Hepatocyte (in vitro differentiated cells): ENCODE results near the gene C9orf43. TPM values are rescaled to one million over a fixed set of nuclear protein-coding genes. Genes with fewer than 3 reads are reported as not detected.

Experiments
- DNase-seq: peaks from one replicate; pipeline ENCODE4 v3.0.0-alpha.2; 2016; ENCODE audit warnings: low spot score
- H2AFZ ChIP-seq: fragments of 200-600 bp; sonication (generic); 2 replicates; pipeline ENCODE4 v1.6.0; 2016; ENCODE audit warnings: antibody characterized with exemption, mild to moderate bottlenecking
- H3K27ac ChIP-seq: fragments of 200-600 bp; sonication (generic); 2 replicates; pipeline ENCODE4 v1.5.1; 2016; ENCODE audit warnings: mild to moderate bottlenecking
- H3K27me3 ChIP-seq: fragments of 200-600 bp; sonication (generic); 2 replicates; pipeline ENCODE4 v1.6.1; 2016
- H3K36me3 ChIP-seq: fragments of 200-600 bp; sonication (generic); replicated peaks from 2 replicates; pipeline ENCODE4 v1.5.1; 2016; ENCODE audit warnings: low read depth; ENCODE audit not compliant: insufficient read depth
- H3K4me1 ChIP-seq: fragments of 200-600 bp; sonication (generic); 2 replicates; pipeline ENCODE4 v1.5.1; 2016; ENCODE audit warnings: mild to moderate bottlenecking, moderate library complexity; ENCODE audit not compliant: insufficient read depth
- H3K4me2 ChIP-seq: fragments of 200-600 bp; sonication (generic); 2 replicates; pipeline ENCODE4 v1.6.0; 2016
- H3K4me3 ChIP-seq: fragments of 200-600 bp; sonication (generic); 2 replicates; pipeline ENCODE4 v1.5.1; 2016; ENCODE audit warnings: mild to moderate bottlenecking
- H3K79me2 ChIP-seq: fragments of 200-600 bp; sonication (generic); 2 replicates; pipeline ENCODE4 v1.6.0; 2017; ENCODE audit warnings: mild to moderate bottlenecking
- H3K9me2 ChIP-seq: fragments of 200-600 bp; sonication (generic); replicated peaks from 2 replicates; pipeline ENCODE4 v1.6.0; 2017; ENCODE audit warnings: mild to moderate bottlenecking; ENCODE audit not compliant: insufficient read depth
- H3K9me3 ChIP-seq: fragments of 200-600 bp; sonication (generic); 2 replicates; pipeline ENCODE4 v1.5.1; 2016; ENCODE audit warnings: low read depth, mild to moderate bottlenecking
- H4K20me1 ChIP-seq: fragments of 200-600 bp; sonication (generic); 2 replicates; pipeline ENCODE4 v1.6.0; 2016; ENCODE audit warnings: mild to moderate bottlenecking; ENCODE audit not compliant: insufficient read depth, poor library complexity, severe bottlenecking
- EZH2 ChIP-seq: fragments of 200-600 bp; sonication (generic); IDR thresholded peaks from 2 replicates; pipeline ENCODE4 v1.6.1; 2016; ENCODE audit warnings: antibody characterized with exemption, mild to moderate bottlenecking, borderline replicate concordance
- EZH2phosphoT487 ChIP-seq: fragments of 200-600 bp; sonication (generic); IDR thresholded peaks from one replicate; pipeline ENCODE4 v1.6.1; 2018; ENCODE audit warnings: antibody characterized with exemption, mild to moderate bottlenecking, low read depth, moderate library complexity; ENCODE audit not compliant: unreplicated experiment, severe bottlenecking
- WGBS: methylation state at CpG from one replicate; pipeline ENCODE4 v1.1.6; 2016; ENCODE audit warnings: low lambda C conversion rate; ENCODE audit errors: missing lambda C conversion rate; 5-methylcytosine and 5-hydroxymethylcytosine counted together
- polyA plus RNA-seq: library from polyadenylated mRNA; unstranded; fragments of >200 nt; fragmentation: Nextera tagmentation; extraction: Ambion mirVana; gene quantifications from 2 replicates; pipeline ENCODE4 v1.2.1, GENCODE V29; 2016
- total RNA-seq: library from RNA; depleted of rRNA; stranded (reverse); fragments of >200 nt; gene quantifications from 2 replicates; pipeline ENCODE4 v1.2.3, GENCODE V29; 2014
- TF ChIP-seq, protein P1 (sequence below): fragments of 200-600 bp; sonication (generic); IDR thresholded peaks from 2 replicates; pipeline ENCODE4 v1.5.1; 2016; ENCODE audit warnings: antibody characterized with exemption, mild to moderate bottlenecking; ENCODE audit not compliant: poor library complexity

The C9orf43 gene
- total and polyA plus RNA-seq, 2 experiments from 2014 or later: 0.53 to 0.69 TPM

DNA sequence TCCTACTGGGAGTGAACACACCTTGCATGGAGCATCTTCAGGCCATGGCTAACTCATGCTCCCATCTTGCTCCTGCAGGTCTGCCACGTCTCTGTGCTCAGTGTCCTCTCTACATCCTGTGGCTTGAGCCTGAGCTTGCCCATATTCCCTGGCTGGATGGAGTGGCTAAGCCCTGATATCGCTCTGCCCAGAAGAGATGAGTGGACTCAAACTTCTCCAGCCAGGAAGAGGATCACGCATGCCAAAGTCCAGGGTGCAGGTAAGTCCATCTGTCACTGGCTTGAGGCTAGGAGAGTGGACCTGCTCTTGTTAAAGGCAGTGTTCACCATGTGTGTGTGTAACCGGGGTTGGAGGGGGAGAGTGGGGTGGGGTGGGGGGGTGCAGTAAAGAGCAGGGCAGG lies 51.4 kb downstream of the C9orf43 start:
- 99% methylated on average over 4 of the region's 4 CpGs for WGBS
- Histone ChIP-seq H4K20me1 (no peaks in the 10 kb centered on the region), H3K9me2 (no peaks in the 10 kb centered on the region)

DNA sequence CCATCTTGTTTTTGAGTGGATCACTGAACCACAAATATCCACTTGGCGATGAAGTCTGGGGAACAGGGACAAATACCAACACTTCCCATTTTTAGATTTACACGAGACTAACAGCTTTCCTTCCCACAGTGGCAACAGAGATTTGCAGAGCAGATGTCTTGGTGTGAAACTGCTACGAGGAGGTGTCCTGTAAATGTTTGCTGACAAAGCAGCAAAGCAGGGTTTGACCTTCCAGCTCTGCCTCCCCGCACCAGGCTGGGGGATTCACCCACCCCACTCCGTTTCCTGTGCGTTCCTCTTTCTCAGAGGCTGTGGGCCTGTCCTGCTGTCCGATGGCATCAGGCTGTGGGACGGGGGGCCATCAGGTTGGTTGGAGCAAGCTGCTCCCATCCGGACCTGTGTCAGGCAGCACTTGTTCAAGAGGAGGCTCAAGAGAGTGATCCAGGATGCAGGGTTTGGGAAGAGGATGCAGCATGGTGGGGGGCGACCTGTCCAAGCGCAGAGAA lies 52.3 kb downstream of the C9orf43 start:
- Histone ChIP-seq H3K4me1 (peaks cover 15% of the 10 kb centered on the region), H3K27me3 (no peaks in the 10 kb centered on the region), H3K4me2 (peak overlapping the region; percentile 94), H3K9me3 (no peaks in the 10 kb centered on the region), H3K27ac (no peak overlapping the region), H3K4me3 (no peak overlapping the region), H3K79me2 (peaks cover 18% of the 10 kb centered on the region), H2AFZ (no peak overlapping the region), H3K36me3 (no peaks in the 10 kb centered on the region), H3K9me2 (no peaks in the 10 kb centered on the region), H4K20me1 (no peaks in the 10 kb centered on the region)
- TF ChIP-seq, protein P1, sequence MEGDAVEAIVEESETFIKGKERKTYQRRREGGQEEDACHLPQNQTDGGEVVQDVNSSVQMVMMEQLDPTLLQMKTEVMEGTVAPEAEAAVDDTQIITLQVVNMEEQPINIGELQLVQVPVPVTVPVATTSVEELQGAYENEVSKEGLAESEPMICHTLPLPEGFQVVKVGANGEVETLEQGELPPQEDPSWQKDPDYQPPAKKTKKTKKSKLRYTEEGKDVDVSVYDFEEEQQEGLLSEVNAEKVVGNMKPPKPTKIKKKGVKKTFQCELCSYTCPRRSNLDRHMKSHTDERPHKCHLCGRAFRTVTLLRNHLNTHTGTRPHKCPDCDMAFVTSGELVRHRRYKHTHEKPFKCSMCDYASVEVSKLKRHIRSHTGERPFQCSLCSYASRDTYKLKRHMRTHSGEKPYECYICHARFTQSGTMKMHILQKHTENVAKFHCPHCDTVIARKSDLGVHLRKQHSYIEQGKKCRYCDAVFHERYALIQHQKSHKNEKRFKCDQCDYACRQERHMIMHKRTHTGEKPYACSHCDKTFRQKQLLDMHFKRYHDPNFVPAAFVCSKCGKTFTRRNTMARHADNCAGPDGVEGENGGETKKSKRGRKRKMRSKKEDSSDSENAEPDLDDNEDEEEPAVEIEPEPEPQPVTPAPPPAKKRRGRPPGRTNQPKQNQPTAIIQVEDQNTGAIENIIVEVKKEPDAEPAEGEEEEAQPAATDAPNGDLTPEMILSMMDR: no peak
- WGBS: 81% methylated on average over 11 of the region's 11 CpGs
- DNase-seq: no peak

More for the DNA sequence above, 51.4 kb downstream of the C9orf43 start:
- Histone ChIP-seq H3K4me1 (peaks cover 15% of the 10 kb centered on the region), H3K79me2 (peaks cover 10% of the 10 kb centered on the region), H3K4me2 (no peak overlapping the region), H3K4me3 (no peak overlapping the region), H3K9me3 (no peaks in the 10 kb centered on the region), H3K27me3 (no peaks in the 10 kb centered on the region), H3K36me3 (no peaks in the 10 kb centered on the region), H2AFZ (no peak overlapping the region), H3K27ac (no peak overlapping the region)
- DNase-seq: no peak
- TF ChIP-seq, protein P1: no peak
- no peak for TF ChIP-seq EZH2
- no peak for TF ChIP-seq EZH2phosphoT487

DNA sequence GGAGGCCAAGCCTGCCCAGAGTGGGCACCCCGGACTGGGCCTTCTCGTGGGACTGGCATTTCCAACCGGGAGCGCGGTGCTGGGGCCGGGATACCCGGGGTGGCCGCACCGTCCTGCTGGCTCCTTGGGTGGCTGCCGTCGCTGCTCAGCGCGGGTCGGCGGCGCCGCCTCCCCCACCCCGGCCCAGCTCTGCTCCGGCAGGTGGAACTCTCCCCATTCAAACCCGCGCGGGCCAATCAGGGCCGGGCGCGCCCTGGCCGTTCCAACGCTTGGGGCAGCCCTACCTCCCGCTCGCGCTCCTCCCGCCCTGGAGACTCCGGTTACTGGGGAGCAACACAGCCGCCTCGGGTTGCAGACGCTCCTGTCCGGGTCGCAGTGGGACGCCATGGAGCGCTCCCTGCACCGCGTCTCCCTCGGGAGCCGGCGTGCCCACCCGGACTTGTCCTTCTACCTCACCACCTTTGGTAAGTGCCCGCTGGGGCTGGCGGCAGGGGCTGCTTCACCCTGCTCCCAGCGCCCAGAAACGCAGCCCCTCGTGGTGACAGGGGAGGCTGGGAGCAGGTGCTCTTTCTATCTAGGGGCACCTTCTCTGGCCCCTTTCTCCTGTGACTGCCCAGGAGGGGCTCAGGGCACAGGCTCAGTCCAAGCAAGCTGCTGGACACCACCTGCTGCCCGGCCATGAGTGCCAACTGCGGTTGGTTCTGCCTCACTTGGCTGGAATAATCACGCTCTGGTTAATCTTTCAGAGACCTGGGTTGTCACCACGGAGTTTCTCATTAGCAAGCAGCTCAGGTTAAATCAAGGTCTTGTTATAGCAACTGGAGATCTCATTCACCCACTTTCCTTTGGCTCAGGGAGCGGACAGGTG lies 53.1 kb downstream of the C9orf43 start, which contains the start of gene RGS3:
RGS3 (plus strand) TSS at position 310 of the 868 bp plus-strand sequence; CDS start at position 386, 76 bp downstream.
- Histone ChIP-seq H3K27ac (no peak within 1 kb of the TSS), H3K4me2 (peak within 1 kb of the TSS; percentile 94), H3K79me2 (peaks cover 25% of the 10 kb centered on the region), H4K20me1 (no peaks in the 10 kb centered on the region), H3K27me3 (no peaks in the 10 kb centered on the region), H3K9me2 (no peaks in the 10 kb centered on the region), H2AFZ (peak within 1 kb of the TSS; percentile 50), H3K4me1 (peaks cover 15% of the 10 kb centered on the region), H3K4me3 (peak within 1 kb of the TSS; percentile 24), H3K9me3 (no peaks in the 10 kb centered on the region), H3K36me3 (no peaks in the 10 kb centered on the region)
- DNase-seq: peak; percentile 75
- WGBS: 12% methylated on average over 38 of the region's 55 CpGs
- TF ChIP-seq, protein P1: peak; percentile 3
- TF ChIP-seq EZH2: no peak
